GM12878 (cell line): ENCODE data around the gene USH1C.

Experiments used
- CTCF ChIP-seq, 3 experiments: IDR thresholded peaks in 2 of 3; conservative IDR thresholded peaks in 1 of 3; 2 replicates each; pipeline ENCODE4 v1.5.1; 2011; ENCODE audit warnings: low read depth in 3 of 3, low read length in 3 of 3, mild to moderate bottlenecking in 3 of 3, control low read depth in 2 of 3, moderate library complexity in 2 of 3, inconsistent platforms in 1 of 3, mixed read lengths in 1 of 3; ENCODE audit not compliant: control insufficient read depth in 2 of 3, insufficient read depth in 1 of 3; ENCODE audit errors: extremely low read depth in 1 of 3
- POLR2A ChIP-seq: IDR thresholded peaks from 2 replicates; pipeline ENCODE4 v1.6.1; 2011; ENCODE audit warnings: low read depth, mild to moderate bottlenecking, low read length
- POLR2AphosphoS5 ChIP-seq: IDR thresholded peaks from 2 replicates; pipeline ENCODE4 v1.6.1; 2011; ENCODE audit warnings: mild to moderate bottlenecking, low read length, inconsistent platforms
- RAD21 ChIP-seq: IDR thresholded peaks from 2 replicates; pipeline ENCODE4 v1.6.1; 2011; ENCODE audit warnings: mild to moderate bottlenecking, low read depth, low read length, moderate library complexity; ENCODE audit not compliant: insufficient read depth
- RB1 ChIP-seq: fragments of 450-650 bp; formaldehyde crosslinking; IDR thresholded peaks from 2 replicates; pipeline ENCODE4 v1.6.1; 2017; ENCODE audit warnings: mild to moderate bottlenecking, borderline replicate concordance
- SIN3A ChIP-seq: IDR thresholded peaks from 2 replicates; pipeline ENCODE4 v1.6.1; 2012; ENCODE audit warnings: low read depth, low read length, improper control_type of control experiment
- SMAD5 ChIP-seq: IDR thresholded peaks from 2 replicates; pipeline ENCODE4 v1.6.1; 2016; ENCODE audit warnings: antibody characterized with exemption, low read depth
- TAF1 ChIP-seq: IDR thresholded peaks from 2 replicates; pipeline ENCODE4 v1.6.1; 2011; ENCODE audit warnings: mild to moderate bottlenecking, low read depth, low read length, borderline replicate concordance

DNA sequence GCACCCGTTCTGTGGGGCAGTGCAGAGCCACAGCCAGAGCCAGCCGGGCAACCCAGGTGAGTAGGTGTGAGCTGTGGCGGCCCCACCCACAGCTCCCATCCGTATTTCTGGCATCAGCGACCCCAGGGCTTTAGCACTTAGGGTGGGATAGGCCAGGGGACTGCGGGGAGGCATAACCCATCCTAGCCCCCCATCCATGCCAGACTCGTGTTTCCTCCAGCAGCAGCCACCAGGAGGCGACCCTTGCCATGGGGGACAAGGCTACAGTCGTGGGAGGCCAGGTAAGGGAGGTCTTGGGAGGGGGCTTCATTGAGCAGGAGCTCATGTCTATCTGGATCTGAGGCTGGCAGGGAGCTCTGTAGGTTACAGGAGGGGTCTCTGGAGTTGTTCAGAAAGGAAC lies 3.7 kb upstream of the USH1C start:
- no peak for TF ChIP-seq RB1
- TF ChIP-seq POLR2A, result no peak
- TF ChIP-seq POLR2AphosphoS5, result no peak
- TF ChIP-seq TAF1, result no peak
- TF ChIP-seq CTCF (IDR thresholded peaks at IDR 0.05 in 2 of 3, conservative IDR thresholded peaks at IDR 0.05 in 1 of 3; ENCODE audit: control insufficient read depth in 2 of 3, extremely low read depth in 1 of 3, insufficient read depth in 1 of 3, low read depth in 3 of 3, low read length in 3 of 3), result no peak
- no peak for TF ChIP-seq SIN3A
- TF ChIP-seq RAD21, result no peak
- TF ChIP-seq SMAD5, result no peak
